Measurements from ENCODE around the gene FLRT1. TPM values are rescaled to one million over a fixed set of nuclear protein-coding genes. Genes with fewer than 3 reads are reported as not detected.
"Not testable (repeated sequence)": the region's sequence is repeated elsewhere in the genome, so short reads cannot be mapped to it uniquely, and the experiment has no call there.

The FLRT1 gene
- total RNA-seq, 1 donor from 2014 or later: not detected

DNA sequence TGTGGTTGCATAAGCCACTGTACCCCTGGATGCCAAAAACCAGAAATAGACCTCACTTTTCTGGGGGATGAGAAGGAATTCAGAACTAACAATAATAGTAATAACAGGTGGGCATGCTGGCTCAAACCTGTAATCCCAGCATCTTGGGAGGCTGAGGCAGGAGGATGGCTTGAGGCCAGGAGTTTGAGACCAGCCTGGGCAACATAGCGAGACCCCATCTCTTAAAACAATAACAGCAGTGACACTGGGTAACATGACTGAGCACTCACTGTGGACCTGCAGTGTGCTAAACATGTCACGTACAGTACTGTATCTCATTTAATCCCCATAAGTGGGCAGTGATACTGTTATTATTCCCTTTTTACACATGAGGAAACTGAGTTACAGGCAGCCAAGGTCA lies 10.0 kb downstream of the FLRT1 start:
- TF ChIP-seq, protein P1, sequence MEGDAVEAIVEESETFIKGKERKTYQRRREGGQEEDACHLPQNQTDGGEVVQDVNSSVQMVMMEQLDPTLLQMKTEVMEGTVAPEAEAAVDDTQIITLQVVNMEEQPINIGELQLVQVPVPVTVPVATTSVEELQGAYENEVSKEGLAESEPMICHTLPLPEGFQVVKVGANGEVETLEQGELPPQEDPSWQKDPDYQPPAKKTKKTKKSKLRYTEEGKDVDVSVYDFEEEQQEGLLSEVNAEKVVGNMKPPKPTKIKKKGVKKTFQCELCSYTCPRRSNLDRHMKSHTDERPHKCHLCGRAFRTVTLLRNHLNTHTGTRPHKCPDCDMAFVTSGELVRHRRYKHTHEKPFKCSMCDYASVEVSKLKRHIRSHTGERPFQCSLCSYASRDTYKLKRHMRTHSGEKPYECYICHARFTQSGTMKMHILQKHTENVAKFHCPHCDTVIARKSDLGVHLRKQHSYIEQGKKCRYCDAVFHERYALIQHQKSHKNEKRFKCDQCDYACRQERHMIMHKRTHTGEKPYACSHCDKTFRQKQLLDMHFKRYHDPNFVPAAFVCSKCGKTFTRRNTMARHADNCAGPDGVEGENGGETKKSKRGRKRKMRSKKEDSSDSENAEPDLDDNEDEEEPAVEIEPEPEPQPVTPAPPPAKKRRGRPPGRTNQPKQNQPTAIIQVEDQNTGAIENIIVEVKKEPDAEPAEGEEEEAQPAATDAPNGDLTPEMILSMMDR (conservative IDR thresholded peaks at IDR 0.05; ENCODE audit: low read depth, low read length): no peak
- H3K4me3 ChIP-seq (ENCODE audit: low read depth, low read length): no peak overlapping the region
- no peak for DNase-seq (ENCODE audit: low read depth)

DNA sequence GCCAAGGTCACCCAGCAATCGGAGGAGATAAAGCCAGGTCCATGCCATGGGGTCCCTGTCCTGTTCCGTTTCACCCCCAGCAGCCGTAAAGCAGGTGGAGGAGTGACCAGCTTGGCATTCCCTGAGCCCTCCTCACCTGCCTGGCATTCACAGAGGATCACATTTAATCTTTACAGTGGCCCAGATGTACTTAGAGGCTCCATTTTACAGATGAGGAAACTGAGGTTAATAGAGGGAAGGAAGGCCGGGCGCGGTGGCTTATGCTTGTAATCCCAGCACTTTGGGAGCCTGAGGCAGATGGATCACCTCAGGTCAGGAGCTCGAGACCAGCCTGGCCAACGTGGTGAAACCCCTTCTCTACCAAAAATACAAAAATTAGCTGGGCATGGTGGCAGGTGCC lies 11.6 kb downstream of the FLRT1 start:
- not testable (repeated sequence) for DNase-seq (ENCODE audit: low read depth); H3K4me3 ChIP-seq (ENCODE audit: low read depth, low read length)

DNA sequence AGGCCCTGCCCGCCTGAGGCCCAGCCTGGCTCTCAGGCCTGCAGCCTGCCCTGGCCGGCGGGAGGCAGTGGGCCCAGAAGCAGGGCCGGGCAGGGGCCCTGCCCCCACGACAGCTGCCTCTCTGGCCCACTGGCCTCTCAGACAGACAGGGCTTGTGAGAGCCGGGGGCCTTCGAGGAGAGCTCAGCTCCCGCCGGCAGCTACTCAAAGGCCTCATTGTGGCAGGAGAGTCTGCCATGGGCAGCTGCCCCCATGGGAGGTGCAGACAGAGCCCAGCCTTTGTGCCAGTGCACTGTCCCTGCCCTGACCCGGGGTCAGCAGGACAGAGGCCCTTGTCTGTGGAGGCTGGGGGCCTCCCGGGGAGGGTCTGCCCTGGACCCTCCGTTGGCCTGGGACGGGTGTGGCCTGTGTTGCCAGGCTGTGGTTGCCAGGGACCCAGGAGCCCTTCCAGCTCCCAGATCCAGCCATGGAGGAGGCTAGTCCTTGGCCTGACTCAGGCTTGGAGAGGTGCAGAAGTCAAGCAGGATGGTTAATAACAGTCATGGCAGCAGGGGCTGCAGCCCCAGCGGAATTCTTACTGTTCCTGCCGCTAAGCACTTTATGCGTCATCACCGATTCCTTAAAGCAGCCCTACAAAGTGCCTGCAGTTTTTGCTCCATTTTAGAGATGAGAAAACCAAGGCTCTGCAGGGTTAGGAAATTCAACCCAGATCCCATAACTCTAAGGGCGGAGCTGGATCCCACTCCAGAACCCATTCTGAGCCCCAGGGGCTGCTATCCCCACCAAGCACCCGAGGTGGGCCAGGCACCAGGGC lies 12.5 kb downstream of the FLRT1 start:
- no peak overlapping the region for H3K4me3 ChIP-seq (ENCODE audit: low read depth, low read length)
- TF ChIP-seq, protein P1 (conservative IDR thresholded peaks at IDR 0.05; ENCODE audit: low read depth, low read length): no peak
- DNase-seq (ENCODE audit: low read depth): no peak

- no peak for DNase-seq (ENCODE audit: low read depth)
- H3K4me3 ChIP-seq (ENCODE audit: low read depth, low read length): no peak overlapping the region
- TF ChIP-seq, protein P1 (conservative IDR thresholded peaks at IDR 0.05; ENCODE audit: low read depth, low read length): no peak
Measured at GRCh38 chr11:64049509-64049908, 13.8 kb downstream of the FLRT1 start.

- no peak overlapping the region for H3K4me3 ChIP-seq (ENCODE audit: low read depth, low read length)
- DNase-seq (ENCODE audit: low read depth): no peak
Measured at GRCh38 chr11:64051297-64051696, 15.6 kb downstream of the FLRT1 start.

GRCh38 chr11:64052436-64052835 lies 16.7 kb downstream of the FLRT1 start:
- TF ChIP-seq, protein P1 (conservative IDR thresholded peaks at IDR 0.05; ENCODE audit: low read depth, low read length): no peak
- no peak for DNase-seq (ENCODE audit: low read depth)
- no peak overlapping the region for H3K4me3 ChIP-seq (ENCODE audit: low read depth, low read length)

More at GRCh38 chr11:64051297-64051696, 15.6 kb downstream of the FLRT1 start:
- TF ChIP-seq, protein P1 (conservative IDR thresholded peaks at IDR 0.05; ENCODE audit: low read depth, low read length): no peak

GRCh38 chr11:64052938-64053622 lies 17.3 kb downstream of the FLRT1 start:
- DNase-seq (ENCODE audit: low read depth): no peak
- TF ChIP-seq, protein P1 (conservative IDR thresholded peaks at IDR 0.05; ENCODE audit: low read depth, low read length): no peak
- H3K4me3 ChIP-seq (ENCODE audit: low read depth, low read length): no peak overlapping the region

Data from epithelial cell of proximal tubule (primary cell).